Brain microvascular endothelial cell (primary cell): ENCODE data around the gene QRICH1.

Experiments
- DNase-seq: peaks from one replicate; pipeline ENCODE4 v3.0.0-alpha.2; 2020
- H3K27ac ChIP-seq: fragments of 250-450 bp; sonication (Bioruptor Pico); 2 replicates; pipeline ENCODE4 v1.5.1; 2020; ENCODE audit warnings: mild to moderate bottlenecking, moderate library complexity
- H3K27me3 ChIP-seq: fragments of 250-450 bp; sonication (Bioruptor Pico); replicated peaks from 2 replicates; pipeline ENCODE4 v1.5.1; 2020; ENCODE audit warnings: mild to moderate bottlenecking
- H3K36me3 ChIP-seq: fragments of 250-450 bp; sonication (Bioruptor Pico); replicated peaks from 2 replicates; pipeline ENCODE4 v1.5.1; 2020; ENCODE audit warnings: mild to moderate bottlenecking
- H3K4me3 ChIP-seq: 2 replicates; pipeline ENCODE4 v1.5.1; 2011; ENCODE audit warnings: low read depth, mild to moderate bottlenecking, control low read depth, low read length, moderate library complexity
- CTCF ChIP-seq: IDR thresholded peaks from 2 replicates; pipeline ENCODE4 v1.5.1; 2011; ENCODE audit warnings: low read depth, mild to moderate bottlenecking, moderate library complexity, low read length, control low read depth, inconsistent platforms; ENCODE audit errors: missing control alignments
- in situ Hi-C: cut with HindIII; loops from 2 replicates; pipeline ENCODE4 v1.10.0; 2017; ENCODE audit warnings: low sequenced_read_pairs, low pct_ligation_motif_present

Gene QRICH1

GRCh38 chr3:48985831-48986376 lies 108.0 kb downstream of the QRICH1 start:
- no peak for TF ChIP-seq CTCF
- H3K27me3 ChIP-seq: no peaks in the 10 kb centered on the region
- no peak for DNase-seq
- no peak overlapping the region for H3K4me3 ChIP-seq
- no peak overlapping the region for H3K27ac ChIP-seq
- in situ Hi-C loops: no loop called here
- H3K36me3 ChIP-seq: peaks cover 29% of the 10 kb centered on the region

- TF ChIP-seq CTCF: no peak
- DNase-seq: no peak
- in situ Hi-C loops: no loop called here
- H3K27ac ChIP-seq: no peak overlapping the region
- no peaks in the 10 kb centered on the region for H3K27me3 ChIP-seq
- H3K36me3 ChIP-seq: peaks cover 38% of the 10 kb centered on the region
- no peak overlapping the region for H3K4me3 ChIP-seq
Observed at GRCh38 chr3:48984663-48985062, 109.2 kb downstream of the QRICH1 start.

- Histone ChIP-seq H3K4me3 (no peak overlapping the region), H3K27ac (no peak overlapping the region), H3K36me3 (peaks cover 45% of the 10 kb centered on the region), H3K27me3 (no peaks in the 10 kb centered on the region)
- TF ChIP-seq CTCF: no peak
- no peak for DNase-seq
- in situ Hi-C loops: no loop called here
Observed at GRCh38 chr3:48983096-48983495, 110.8 kb downstream of the QRICH1 start.

GRCh38 chr3:48982686-48983085 lies 111.2 kb downstream of the QRICH1 start:
- no peak for TF ChIP-seq CTCF
- Histone ChIP-seq H3K27ac (no peak overlapping the region), H3K27me3 (no peaks in the 10 kb centered on the region), H3K36me3 (peaks cover 49% of the 10 kb centered on the region), H3K4me3 (no peak overlapping the region)
- DNase-seq: no peak
- in situ Hi-C loops: no loop called here

- Histone ChIP-seq H3K27ac (no peak overlapping the region), H3K36me3 (peaks cover 52% of the 10 kb centered on the region), H3K27me3 (no peaks in the 10 kb centered on the region), H3K4me3 (no peak overlapping the region)
- DNase-seq: no peak
- TF ChIP-seq CTCF: no peak
- in situ Hi-C loops: no loop called here
Observed at GRCh38 chr3:48982016-48982415, 111.9 kb downstream of the QRICH1 start.

GRCh38 chr3:48980295-48980694 lies 113.6 kb downstream of the QRICH1 start:
- no peak for DNase-seq
- H3K27ac ChIP-seq: no peak overlapping the region

More at GRCh38 chr3:48980295-48980694, 113.6 kb downstream of the QRICH1 start:
- Histone ChIP-seq H3K36me3 (peaks cover 63% of the 10 kb centered on the region), H3K27me3 (no peaks in the 10 kb centered on the region), H3K4me3 (no peak overlapping the region)
- no peak for TF ChIP-seq CTCF
- in situ Hi-C loops: no loop called here
